HEK293 (cell line): ENCODE data around the gene S1PR2.

Source experiments
- CTCF ChIP-seq: fragments of 450-650 bp; formaldehyde crosslinking; IDR thresholded peaks from 2 replicates; pipeline ENCODE4 v1.5.1; 2016; ENCODE audit warnings: missing biosample characterization, missing genetic modification characterization
- ZBTB20 ChIP-seq: fragments of 450-650 bp; formaldehyde crosslinking; IDR thresholded peaks from 2 replicates; pipeline ENCODE4 v1.5.1; 2016; ENCODE audit warnings: missing biosample characterization, missing genetic modification characterization
- ZNF610 ChIP-seq: fragments of 450-650 bp; formaldehyde crosslinking; IDR thresholded peaks from 2 replicates; pipeline ENCODE4 v1.5.1; 2016; ENCODE audit warnings: missing biosample characterization, missing genetic modification characterization, borderline replicate concordance

- TF ChIP-seq ZBTB20 (no peak), CTCF (tag by site-specific recombination) (no peak), ZNF610 (no peak)
These were observed 41.1 kb downstream of the S1PR2 start for GRCh38 chr19:10190026-10190425.
